Nephron (organoid): ENCODE measurements around the gene RGS6.
A peak's percentile ranks its signal among the peaks of the same experiment; 100 is the strongest.

Experiments
- H3K27ac Mint-ChIP-seq, 3 experiments: 2 replicates each; pipeline ENCODE4 v1.8.0; 2020; ENCODE audit warnings: mixed read lengths in 3 of 3, mild to moderate bottlenecking in 2 of 3, moderate library complexity in 1 of 3
- H3K27me3 Mint-ChIP-seq: 2 replicates; pipeline ENCODE4 v1.8.0; 2021; ENCODE audit warnings: low read depth, mild to moderate bottlenecking, moderate library complexity, mixed read lengths
- H3K36me3 Mint-ChIP-seq: 2 replicates; pipeline ENCODE4 v1.8.0; 2020; ENCODE audit warnings: low read depth, mixed read lengths
- H3K4me1 Mint-ChIP-seq: 2 replicates; pipeline ENCODE4 v1.8.0; 2020; ENCODE audit warnings: mixed read lengths
- H3K4me3 Mint-ChIP-seq, 3 experiments: 2 replicates each; pipeline ENCODE4 v1.8.0; 2020; ENCODE audit warnings: mild to moderate bottlenecking in 3 of 3, mixed read lengths in 3 of 3, moderate library complexity in 2 of 3
- H3K9me3 Mint-ChIP-seq: 2 replicates; pipeline ENCODE4 v1.8.0; 2020; ENCODE audit warnings: mixed read lengths
- CTCF ChIP-seq, 3 experiments: fragments of 200-600 bp; sonication (generic); IDR thresholded peaks; one replicate each; pipeline ENCODE4 v1.5.0; 2021; ENCODE audit warnings: antibody characterized with exemption in 3 of 3; ENCODE audit not compliant: unreplicated experiment in 3 of 3

The RGS6 gene

GRCh38 chr14:72314808-72315435 is 382.7 kb downstream of the RGS6 start:
- H3K36me3 Mint-ChIP-seq, result no peaks in the 10 kb centered on the region
- TF ChIP-seq CTCF (IDR thresholded peaks at IDR 0.05; ENCODE audit: unreplicated experiment in 3 of 3), result no peak
- no peaks in the 10 kb centered on the region for H3K27me3 Mint-ChIP-seq
- peaks cover 2% of the 10 kb centered on the region for H3K9me3 Mint-ChIP-seq
- H3K4me1 Mint-ChIP-seq, result peaks cover 37% of the 10 kb centered on the region
- H3K27ac Mint-ChIP-seq, result peak overlapping the region; percentile 30 to 58 (median 31)
- H3K4me3 Mint-ChIP-seq, result no peak overlapping the region

- TF ChIP-seq CTCF (IDR thresholded peaks at IDR 0.05; ENCODE audit: unreplicated experiment in 3 of 3), result no peak
- Mint-ChIP-seq H3K4me1 (peaks cover 29% of the 10 kb centered on the region), H3K27ac (peak overlapping the region in 2 of 3 experiments; percentile 30 to 58), H3K36me3 (no peaks in the 10 kb centered on the region), H3K4me3 (no peak overlapping the region), H3K27me3 (no peaks in the 10 kb centered on the region), H3K9me3 (peaks cover 2% of the 10 kb centered on the region)
Measured at GRCh38 chr14:72315714-72316113, 383.5 kb downstream of the RGS6 start.

GRCh38 chr14:72318648-72319047 is 386.4 kb downstream of the RGS6 start:
- Mint-ChIP-seq H3K9me3 (peaks cover 2% of the 10 kb centered on the region), H3K36me3 (no peaks in the 10 kb centered on the region), H3K4me1 (peaks cover 11% of the 10 kb centered on the region), H3K27me3 (no peaks in the 10 kb centered on the region), H3K4me3 (no peak overlapping the region), H3K27ac (no peak overlapping the region)
- no peak for TF ChIP-seq CTCF (IDR thresholded peaks at IDR 0.05; ENCODE audit: unreplicated experiment in 3 of 3)

- H3K9me3 Mint-ChIP-seq, result peaks cover 5% of the 10 kb centered on the region
- peaks cover 10% of the 10 kb centered on the region for H3K27me3 Mint-ChIP-seq
- H3K27ac Mint-ChIP-seq, result peak overlapping the region; percentile 40 to 82 (median 64)
- TF ChIP-seq CTCF (IDR thresholded peaks at IDR 0.05; ENCODE audit: unreplicated experiment in 3 of 3), result no peak
- peaks cover 34% of the 10 kb centered on the region for H3K4me1 Mint-ChIP-seq
- H3K36me3 Mint-ChIP-seq, result no peaks in the 10 kb centered on the region
- H3K4me3 Mint-ChIP-seq, result no peak overlapping the region
Measured at GRCh38 chr14:72332046-72332445, 399.8 kb downstream of the RGS6 start.

GRCh38 chr14:72332871-72333270 is 400.6 kb downstream of the RGS6 start:
- no peak for TF ChIP-seq CTCF (IDR thresholded peaks at IDR 0.05; ENCODE audit: unreplicated experiment in 3 of 3)
- Mint-ChIP-seq H3K36me3 (no peaks in the 10 kb centered on the region), H3K9me3 (no peaks in the 10 kb centered on the region), H3K27me3 (peaks cover 10% of the 10 kb centered on the region), H3K4me3 (no peak overlapping the region), H3K27ac (peak overlapping the region in 1 of 3 experiments; percentile 21), H3K4me1 (peaks cover 34% of the 10 kb centered on the region)

- Mint-ChIP-seq H3K27ac (peak overlapping the region in 1 of 3 experiments; percentile 21), H3K27me3 (peaks cover 13% of the 10 kb centered on the region), H3K4me1 (peaks cover 34% of the 10 kb centered on the region), H3K36me3 (no peaks in the 10 kb centered on the region), H3K4me3 (no peak overlapping the region), H3K9me3 (no peaks in the 10 kb centered on the region)
- no peak for TF ChIP-seq CTCF (IDR thresholded peaks at IDR 0.05; ENCODE audit: unreplicated experiment in 3 of 3)
Measured at GRCh38 chr14:72333357-72333756, 401.1 kb downstream of the RGS6 start.
